Thymus (tissue), 11 donors: ENCODE measurements around the gene RNASET2. TPM values are rescaled to one million over a fixed set of nuclear protein-coding genes. Genes with fewer than 3 reads are reported as not detected.
"Not testable (repeated sequence)": the region's sequence is repeated elsewhere in the genome, so short reads cannot be mapped to it uniquely, and the experiment has no call there.

Experiments used
- DNase-seq, 9 donors: peaks; one replicate each; pipeline ENCODE4 v3.0.0-alpha.2; 2013; ENCODE audit warnings: low spot score in 9 of 9, low read depth in 6 of 9, missing footprints in 1 of 9
- H3K27ac ChIP-seq, 2 donors: one replicate each; pipeline ENCODE4 v1.5.1; 2013; ENCODE audit warnings: control low read depth in 1 of 2, low read depth in 1 of 2, low read length in 1 of 2, mild to moderate bottlenecking in 1 of 2, moderate library complexity in 1 of 2
- H3K27me3 ChIP-seq, 2 donors: one replicate each; pipeline ENCODE4 v1.5.1; 2013; ENCODE audit warnings: low read length in 1 of 2; ENCODE audit not compliant: control insufficient read depth in 2 of 2, insufficient read depth in 1 of 2
- H3K36me3 ChIP-seq, 2 donors: one replicate each; pipeline ENCODE4 v1.5.1; 2013; ENCODE audit warnings: low read length in 1 of 2, mild to moderate bottlenecking in 1 of 2, moderate library complexity in 1 of 2; ENCODE audit not compliant: control insufficient read depth in 2 of 2, insufficient read depth in 2 of 2
- H3K4me1 ChIP-seq, 2 donors: one replicate each; pipeline ENCODE4 v1.5.1; 2013; ENCODE audit warnings: low read length in 2 of 2; ENCODE audit not compliant: control insufficient read depth in 2 of 2, insufficient read depth in 2 of 2
- H3K4me3 ChIP-seq, 2 donors: one replicate each; pipeline ENCODE4 v1.5.1; 2013; ENCODE audit warnings: low read length in 2 of 2, control low read depth in 1 of 2, mild to moderate bottlenecking in 1 of 2
- H3K9me3 ChIP-seq, 2 donors: one replicate each; pipeline ENCODE4 v1.5.1; 2013; ENCODE audit warnings: low read length in 1 of 2, mild to moderate bottlenecking in 1 of 2; ENCODE audit not compliant: control insufficient read depth in 2 of 2, insufficient read depth in 1 of 2
- WGBS: extraction: QIAGEN DNeasy Blood & Tissue Kit; methylation state at CpG from one replicate; pipeline ENCODE4 v1.1.7; 2013; 5-methylcytosine and 5-hydroxymethylcytosine counted together
- polyA plus RNA-seq: library from polyadenylated mRNA; stranded (reverse); fragments of 200-250 nt; gene quantifications from one replicate; pipeline ENCODE4 v1.2.3, GENCODE V29; 2013
- total RNA-seq: library from RNA; stranded (reverse); fragments of 120-200 nt; gene quantifications from one replicate; pipeline ENCODE4 v1.2.4, GENCODE V29; 2013
- donor health status: healthy.

RNASET2 gene
- total and polyA plus RNA-seq, 2 donors: 72.2 to 151 TPM

GRCh38 chr6:166900130-166900708 lies 56.1 kb downstream of the RNASET2 start:
- Histone ChIP-seq H3K9me3 (peaks cover 0 to 6% of the 10 kb centered on the region in 2 donors), H3K27ac (no peak overlapping the region), H3K4me1 (no peaks in the 10 kb centered on the region), H3K4me3 (no peak overlapping the region), H3K27me3 (peaks cover 0 to 16% of the 10 kb centered on the region in 2 donors), H3K36me3 (no peaks in the 10 kb centered on the region)
- no peak for DNase-seq
- WGBS: 98% methylated on average over 61 of the region's 61 CpGs

DNA sequence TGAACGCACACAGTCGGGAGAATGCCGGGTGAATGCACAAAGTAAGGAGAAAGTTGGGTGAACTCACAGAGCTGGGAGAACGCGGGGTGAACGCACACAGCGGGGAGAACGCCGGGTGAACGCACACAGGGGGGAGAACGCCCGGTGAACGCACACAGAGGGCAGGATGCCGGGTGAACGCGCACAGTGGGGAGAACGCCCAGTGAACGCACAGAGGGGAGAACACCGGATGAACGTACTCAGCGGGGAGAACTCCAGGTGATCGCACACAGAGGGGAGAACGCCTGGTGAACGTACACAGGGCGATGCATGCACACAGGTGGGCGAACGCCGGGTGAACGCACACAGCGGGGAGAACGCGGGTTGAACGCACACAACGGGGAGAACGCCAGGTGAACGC lies 57.4 kb downstream of the RNASET2 start:
- peaks cover 0 to 6% of the 10 kb centered on the region in 2 donors for H3K9me3 ChIP-seq
- DNase-seq: no peak
- no peak overlapping the region for H3K27ac ChIP-seq
- H3K4me1 ChIP-seq: no peaks in the 10 kb centered on the region
- H3K4me3 ChIP-seq: no peak overlapping the region
- H3K27me3 ChIP-seq: peaks cover 0 to 7% of the 10 kb centered on the region in 2 donors
- WGBS: 96% methylated on average over 36 of the region's 36 CpGs
- no peaks in the 10 kb centered on the region for H3K36me3 ChIP-seq

GRCh38 chr6:166894614-166895013 lies 61.7 kb downstream of the RNASET2 start:
- H3K4me1 ChIP-seq, H3K27me3 ChIP-seq, H3K9me3 ChIP-seq, H3K36me3 ChIP-seq, H3K4me3 ChIP-seq, H3K27ac ChIP-seq, DNase-seq: not testable (repeated sequence)
- WGBS: 96% methylated on average over 7 of the region's 7 CpGs

- DNase-seq: not testable (repeated sequence)
- WGBS: 90% methylated on average over 5 of the region's 5 CpGs
Measured at GRCh38 chr6:166892472-166892871, 63.9 kb downstream of the RNASET2 start.

DNA sequence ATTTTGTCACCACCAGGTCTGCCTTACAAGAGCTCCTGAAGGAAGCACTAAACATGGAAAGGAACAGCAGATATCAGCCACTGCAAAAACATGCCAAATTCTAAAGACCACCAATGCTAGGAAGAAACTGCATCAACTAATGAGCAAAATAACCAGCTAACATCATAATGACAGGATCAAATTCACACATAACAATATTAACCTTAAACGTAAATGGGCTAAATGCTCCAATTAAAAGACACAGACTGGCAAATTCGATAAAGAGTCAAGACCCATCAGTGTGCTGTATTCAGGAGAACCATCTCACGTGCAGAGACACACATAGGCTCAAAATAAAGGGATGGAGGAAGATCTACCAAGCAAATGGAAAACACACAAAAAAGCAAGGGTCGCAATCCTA lies 69.6 kb downstream of the RNASET2 start:
- WGBS: 94% methylated on average over 4 of the region's 4 CpGs
- not testable (repeated sequence) for H3K36me3 ChIP-seq, DNase-seq, H3K27ac ChIP-seq, H3K4me3 ChIP-seq, H3K27me3 ChIP-seq, H3K9me3 ChIP-seq, H3K4me1 ChIP-seq

More at GRCh38 chr6:166892472-166892871, 63.9 kb downstream of the RNASET2 start:
- not testable (repeated sequence) for H3K27me3 ChIP-seq, H3K36me3 ChIP-seq, H3K27ac ChIP-seq, H3K9me3 ChIP-seq, H3K4me3 ChIP-seq, H3K4me1 ChIP-seq

DNA sequence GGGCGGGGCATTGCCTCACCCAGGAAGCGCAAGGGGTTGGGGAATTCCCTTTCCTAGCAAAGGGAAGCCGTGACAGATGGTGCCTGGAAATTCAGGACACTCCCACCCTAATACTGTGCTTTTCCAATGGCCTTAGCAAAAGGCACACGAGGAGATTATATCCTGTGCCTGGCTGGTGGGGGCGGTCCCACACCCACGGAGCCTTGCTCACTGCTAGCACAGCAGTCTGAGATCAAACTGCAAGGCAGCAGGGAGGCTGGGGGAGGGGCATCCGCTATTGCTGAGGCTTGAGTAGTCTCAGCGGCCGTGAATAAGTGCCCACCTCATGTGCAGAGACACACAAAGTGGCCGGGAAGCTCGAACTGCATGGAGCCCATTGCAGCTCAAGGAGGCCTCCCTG lies 71.4 kb downstream of the RNASET2 start:
- not testable (repeated sequence) for DNase-seq, H3K27me3 ChIP-seq

GRCh38 chr6:166879594-166879993 lies 76.8 kb downstream of the RNASET2 start:
- Histone ChIP-seq H3K27ac (no peak overlapping the region), H3K4me1 (no peaks in the 10 kb centered on the region), H3K9me3 (no peaks in the 10 kb centered on the region), H3K36me3 (no peaks in the 10 kb centered on the region), H3K27me3 (no peaks in the 10 kb centered on the region), H3K4me3 (no peak overlapping the region)
- no peak for DNase-seq
- WGBS: 96% methylated on average over 1 of the region's 1 CpG

More for the DNA sequence above, 71.4 kb downstream of the RNASET2 start:
- not testable (repeated sequence) for H3K36me3 ChIP-seq, H3K4me1 ChIP-seq, H3K9me3 ChIP-seq, H3K4me3 ChIP-seq, H3K27ac ChIP-seq
- WGBS: 91% methylated on average over 11 of the region's 11 CpGs

Other genes starting within 250 kb of the RNASET2 start
- gene CEP43, start 42.8 kb upstream of the RNASET2 start, total RNA-seq: 25.3 TPM
- gene CEP43, start 42.8 kb upstream of the RNASET2 start, polyA plus RNA-seq: 15.8 TPM
- 2.7 TPM for gene CCR6, start 166.5 kb upstream of the RNASET2 start, total RNA-seq
- gene CCR6, start 166.5 kb upstream of the RNASET2 start, polyA plus RNA-seq: 2.1 TPM
- gene GPR31, start 201.4 kb upstream of the RNASET2 start, total RNA-seq: 3.0 TPM
- 0.14 TPM for gene GPR31, start 201.4 kb upstream of the RNASET2 start, polyA plus RNA-seq